ENCODE measurements around the gene KLHL29.

DNA sequence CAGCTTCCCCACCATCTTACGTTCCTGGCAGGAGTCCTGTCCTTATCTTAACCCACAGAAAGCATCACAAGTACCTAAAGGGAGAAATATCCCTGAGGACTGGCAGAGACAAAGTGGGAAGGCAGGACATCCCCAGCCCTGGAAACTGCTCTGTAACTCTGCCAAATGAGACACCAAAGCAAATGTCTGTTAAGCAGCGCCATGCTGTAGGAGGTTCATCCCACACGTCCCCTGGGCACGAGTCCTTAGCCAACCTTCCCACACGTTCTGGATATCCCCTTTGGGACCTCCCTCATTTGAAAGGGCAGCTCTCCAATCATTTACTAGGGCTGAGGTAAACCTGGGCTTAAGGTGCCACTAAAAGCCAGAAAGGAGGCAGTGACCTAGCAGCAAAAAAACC, 334.7 kb downstream of the KLHL29 start:
- TF ChIP-seq EZH2phosphoT487 (IDR thresholded peaks at IDR 0.05; ENCODE audit: insufficient read depth, low read depth) (no peak), EZH2 (IDR thresholded peaks at IDR 0.05; ENCODE audit: insufficient read depth, poor library complexity, severe bottlenecking) (no peak)

All from GM23248 (cell line).